ENCODE data around the gene NAPEPLD. TPM values are rescaled to one million over a fixed set of nuclear protein-coding genes. Genes with fewer than 3 reads are reported as not detected.
"Not testable (repeated sequence)": the region's sequence is repeated elsewhere in the genome, so short reads cannot be mapped to it uniquely, and the experiment has no call there.

The NAPEPLD gene
- total RNA-seq, 2 donors from 2014 or later = 9.6 to 14.3 TPM

DNA sequence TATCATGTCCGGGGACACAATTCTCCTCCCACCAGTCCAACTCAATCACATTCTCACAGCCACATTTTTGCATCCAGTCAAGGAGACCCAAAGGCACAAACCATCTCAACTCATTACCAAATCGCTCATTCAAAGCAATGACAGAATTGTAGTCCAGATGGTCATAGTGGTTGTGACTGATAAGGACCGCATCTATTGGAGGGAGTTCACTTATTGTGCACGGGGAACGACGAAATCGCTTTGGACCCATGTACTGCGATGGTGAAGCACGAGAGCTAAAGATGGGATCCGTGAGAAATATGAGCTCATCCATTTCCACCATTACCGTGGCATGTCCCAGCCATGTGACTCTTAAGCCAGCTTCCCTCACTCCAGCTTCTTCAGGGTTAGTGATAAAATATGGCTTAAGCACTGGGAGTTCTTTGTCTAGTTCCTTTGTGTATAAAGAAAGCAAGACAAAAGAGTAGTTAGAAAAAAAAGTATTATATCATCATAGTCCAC lies 29.1 kb downstream of the NAPEPLD start:
- no peak for DNase-seq (ENCODE audit: low spot score)
- intact Hi-C loops (cut with DNase I) = no loop called here

DNA sequence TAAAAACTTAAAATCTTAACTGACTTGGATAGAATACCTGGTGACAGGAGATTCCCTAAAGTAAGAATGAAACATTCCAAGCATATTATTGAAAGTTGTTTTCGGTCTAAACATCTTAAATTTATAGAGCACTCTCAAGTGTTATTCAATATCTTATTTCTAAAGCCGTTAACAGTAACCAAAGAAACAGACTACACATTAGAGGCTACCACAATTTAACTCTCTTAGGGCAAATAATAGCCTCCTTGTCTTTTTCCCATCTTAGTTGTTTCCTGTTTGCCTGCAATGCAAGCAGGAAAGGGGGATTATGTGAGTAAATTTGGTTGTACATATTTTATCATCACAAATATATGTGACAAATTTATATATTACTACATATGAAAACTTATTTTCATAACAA lies 31.4 kb downstream of the NAPEPLD start:
- DNase-seq (ENCODE audit: low spot score) = no peak
- intact Hi-C loops (cut with DNase I) = no loop called here

DNA sequence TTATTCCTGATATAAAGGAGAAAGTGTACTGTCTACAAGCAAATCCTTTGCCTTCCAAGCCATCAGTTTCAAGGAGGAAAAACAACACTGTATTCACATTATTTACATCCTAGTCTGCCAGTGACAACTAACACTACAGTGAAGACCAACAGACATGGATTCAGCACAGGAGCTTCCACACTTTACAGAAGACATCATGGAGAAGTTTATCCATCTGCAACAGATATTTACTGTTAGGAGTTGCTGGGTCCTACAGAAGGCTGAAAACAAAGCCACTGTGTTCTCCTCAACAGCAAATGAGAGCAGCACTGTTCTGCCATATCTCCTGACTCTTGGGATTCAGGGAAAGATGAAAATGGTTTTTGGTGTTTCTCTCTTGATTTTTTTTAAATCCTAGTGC lies 31.9 kb downstream of the NAPEPLD start:
- intact Hi-C loops (cut with DNase I) = no loop called here

DNA sequence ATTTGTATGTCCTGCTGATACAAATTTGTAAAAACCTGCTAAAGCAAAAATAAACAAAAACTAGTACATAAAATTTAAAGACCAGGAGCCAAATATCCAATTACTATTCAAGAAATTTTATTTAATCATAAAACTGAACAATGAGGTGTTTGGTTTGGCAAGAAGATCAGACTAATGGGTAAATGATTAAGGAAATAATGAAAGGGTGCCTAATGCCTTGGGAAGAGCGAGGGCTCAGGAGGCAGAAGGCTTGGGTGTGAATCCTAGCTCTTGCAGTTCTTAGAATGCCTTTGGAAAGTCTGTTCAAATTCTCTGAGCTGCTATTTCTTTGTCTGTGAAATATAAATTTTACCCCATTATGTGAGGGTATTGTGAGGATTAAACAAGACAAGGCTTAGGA lies 32.4 kb downstream of the NAPEPLD start:
- intact Hi-C loops (cut with DNase I) = no loop called here

More for the DNA sequence above, 31.9 kb downstream of the NAPEPLD start:
- no peak for DNase-seq (ENCODE audit: low spot score)

DNA sequence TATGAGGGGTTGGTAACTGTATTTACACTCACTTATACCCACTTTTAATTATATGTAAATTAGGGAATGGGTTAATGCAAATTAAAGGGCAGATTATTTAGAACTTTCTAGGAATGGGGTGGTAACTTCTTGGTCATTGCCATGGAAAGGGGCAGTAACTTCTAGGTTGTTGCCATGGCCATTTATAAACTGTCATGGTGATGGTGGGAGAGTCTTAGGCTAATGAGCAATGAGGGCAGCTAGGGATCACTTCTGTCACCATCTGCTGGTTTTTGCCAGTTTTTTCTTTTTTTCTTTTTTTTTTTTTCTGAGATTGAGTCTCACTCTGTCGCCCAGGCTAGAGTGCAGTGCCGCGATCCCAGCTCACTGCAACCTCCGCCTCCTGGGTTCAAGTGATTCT lies 33.1 kb downstream of the NAPEPLD start:
- DNase-seq (ENCODE audit: low spot score) = no peak
- intact Hi-C loops (cut with DNase I) = no loop called here

More for the DNA sequence above, 32.4 kb downstream of the NAPEPLD start:
- DNase-seq (ENCODE audit: low spot score) = no peak

DNA sequence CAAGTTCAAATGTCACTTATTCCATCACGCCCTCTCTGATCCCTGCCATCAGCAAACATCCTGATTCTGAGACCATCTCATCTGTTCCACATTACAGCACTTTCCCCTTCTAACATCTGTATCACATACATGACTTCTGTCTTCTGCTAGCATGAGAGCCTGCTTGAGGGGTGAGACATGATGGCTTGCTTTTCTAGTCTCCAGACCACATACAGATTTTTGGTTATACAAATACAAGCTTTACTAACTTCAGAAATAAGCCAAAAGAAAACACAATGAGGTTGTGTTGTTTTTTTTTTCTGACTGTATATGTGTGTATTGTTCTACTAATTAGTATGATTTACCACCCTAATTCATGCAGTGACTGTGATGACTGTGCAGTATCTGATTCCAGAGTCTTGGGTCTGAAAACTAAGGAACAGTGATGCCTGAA lies 34.3 kb downstream of the NAPEPLD start:
- intact Hi-C loops (cut with DNase I) = no loop called here
- no peak for DNase-seq (ENCODE audit: low spot score)

DNA sequence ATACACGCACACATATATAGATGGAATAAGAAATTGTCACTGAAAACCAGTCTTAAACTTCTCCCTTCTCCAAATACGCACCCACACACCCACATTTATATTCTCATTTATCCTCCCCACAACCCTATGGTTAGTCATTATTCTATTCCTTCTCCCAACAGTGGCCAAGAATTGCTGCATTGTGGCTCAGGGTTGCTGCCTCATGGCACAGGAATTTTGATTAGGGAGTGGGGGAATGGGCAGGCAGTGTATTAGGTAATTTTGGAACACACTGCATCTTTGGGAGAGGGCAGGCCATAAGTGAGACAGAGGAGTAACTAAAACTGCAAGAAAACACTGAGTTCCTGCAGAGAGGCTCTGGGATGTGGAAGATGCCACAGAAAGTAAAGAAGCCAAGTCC lies 35.7 kb downstream of the NAPEPLD start:
- no peak for DNase-seq (ENCODE audit: low spot score)
- intact Hi-C loops (cut with DNase I) = no loop called here

DNA sequence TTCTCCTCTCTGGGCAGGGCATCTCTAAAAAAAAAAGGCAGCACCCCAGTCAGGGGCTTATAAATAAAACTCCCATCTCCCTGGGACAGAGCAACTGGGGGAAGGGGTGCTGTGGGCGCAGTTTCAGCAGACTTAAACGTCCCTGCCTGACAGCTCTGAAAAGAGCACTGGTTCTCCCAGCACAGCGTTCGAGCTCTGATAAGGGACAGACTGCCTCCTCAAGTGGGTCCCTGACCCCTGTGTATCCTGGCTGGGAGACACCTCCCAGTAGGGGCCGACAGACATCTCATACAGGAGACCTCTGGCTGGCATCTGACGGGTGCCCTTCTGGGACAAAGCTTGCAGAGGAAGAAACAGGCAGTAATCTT lies 42.2 kb downstream of the NAPEPLD start:
- DNase-seq (ENCODE audit: low spot score) = not testable (repeated sequence)

DNA sequence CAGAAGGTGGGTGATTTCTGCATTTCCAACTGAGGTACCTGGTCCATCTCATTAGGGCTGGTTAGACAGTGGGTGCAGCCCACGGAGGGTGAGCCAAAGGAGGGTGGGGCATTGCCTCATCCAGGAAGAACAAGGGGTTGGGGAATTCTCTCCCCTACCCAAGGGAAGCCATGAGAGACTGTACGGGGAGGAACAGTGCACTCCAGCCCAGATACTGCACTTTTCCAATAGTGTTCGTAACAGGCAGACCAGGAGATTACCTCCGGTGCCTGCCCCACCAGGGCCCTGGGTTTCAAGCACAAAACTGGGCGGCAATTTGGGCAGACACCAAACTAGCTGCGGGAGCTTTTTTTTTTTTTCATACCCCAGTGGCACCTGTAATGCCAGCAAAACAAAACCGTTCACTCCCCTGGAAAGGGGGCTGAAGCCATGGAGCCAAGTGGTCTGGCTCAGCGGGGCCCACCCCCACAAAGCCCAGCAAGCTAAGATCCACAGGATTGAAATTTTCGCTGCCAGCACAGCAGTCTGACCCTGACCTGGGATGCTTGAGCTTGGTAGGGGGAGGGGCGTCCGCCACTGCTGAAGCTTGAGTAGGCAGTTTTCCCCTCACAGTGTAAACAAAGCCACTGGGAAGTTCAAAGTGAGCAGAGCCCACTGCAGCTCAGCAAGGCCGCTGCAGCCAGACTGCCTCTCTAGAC lies 42.7 kb downstream of the NAPEPLD start:
- no peak for DNase-seq (ENCODE audit: low spot score)
- intact Hi-C loops (cut with DNase I) = no loop called here

More for the DNA sequence above, 42.2 kb downstream of the NAPEPLD start:
- intact Hi-C loops (cut with DNase I) = not testable (repeated sequence)

DNA sequence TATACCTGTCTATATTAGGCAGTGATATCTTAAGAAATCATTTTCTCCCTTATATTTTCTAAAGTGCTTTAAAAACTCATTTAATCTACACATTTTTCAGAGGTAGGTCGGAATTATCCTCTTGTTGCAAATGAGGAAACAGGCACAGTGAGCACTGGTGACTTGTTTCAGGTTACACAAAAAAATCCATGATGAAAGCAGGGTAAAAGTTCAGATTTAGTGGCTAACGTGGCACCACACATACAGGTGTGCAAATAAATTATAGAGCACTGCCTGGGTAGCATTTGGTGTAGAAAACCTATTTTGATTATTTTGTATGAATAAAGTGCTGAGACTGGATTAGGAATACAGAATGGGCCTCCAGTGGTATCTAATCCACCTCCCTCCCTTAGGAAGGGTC lies 47.4 kb downstream of the NAPEPLD start:
- intact Hi-C loops (cut with DNase I) = no loop called here

DNA sequence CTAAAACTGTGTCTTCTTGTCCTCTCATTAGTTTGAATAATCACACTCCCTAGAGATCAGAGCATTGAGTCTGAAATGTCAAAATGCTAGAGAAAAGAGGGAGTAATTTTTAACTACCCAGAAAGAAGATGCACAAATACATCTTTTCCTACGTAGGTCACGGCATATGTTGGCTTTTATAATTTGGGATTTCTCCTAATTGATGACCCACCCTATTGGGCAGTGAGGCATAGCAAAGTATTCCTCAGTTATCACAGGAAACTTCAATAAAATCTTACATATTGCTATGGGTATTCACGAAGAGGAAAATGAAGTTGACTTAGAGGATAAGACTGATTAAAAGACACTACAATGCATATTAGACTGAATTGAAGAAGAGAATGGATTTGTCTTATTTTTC lies 48.6 kb downstream of the NAPEPLD start:
- DNase-seq (ENCODE audit: low spot score) = no peak
- intact Hi-C loops (cut with DNase I) = no loop called here

More for the DNA sequence above, 47.4 kb downstream of the NAPEPLD start:
- no peak for DNase-seq (ENCODE audit: low spot score)

DNA sequence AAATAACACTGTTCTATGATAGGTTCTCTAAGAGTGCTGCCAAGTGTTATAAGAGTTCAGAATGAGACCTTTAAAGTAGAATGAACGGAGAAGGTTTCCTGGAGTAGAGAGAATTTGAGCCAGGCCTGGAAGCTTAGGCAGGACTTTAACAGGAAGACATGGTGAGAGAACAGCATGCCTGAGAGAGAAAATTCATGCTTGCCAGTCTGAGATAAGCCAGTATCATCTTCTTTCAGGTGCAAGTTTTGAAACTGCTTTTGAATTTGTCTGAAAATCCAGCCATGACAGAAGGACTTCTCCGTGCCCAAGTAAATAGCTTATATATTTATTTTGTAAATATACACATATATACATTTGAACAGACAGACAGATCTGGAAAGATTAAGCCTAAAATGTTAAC lies 51.9 kb downstream of the NAPEPLD start:
- intact Hi-C loops (cut with DNase I) = no loop called here
- DNase-seq (ENCODE audit: low spot score) = no peak

DNA sequence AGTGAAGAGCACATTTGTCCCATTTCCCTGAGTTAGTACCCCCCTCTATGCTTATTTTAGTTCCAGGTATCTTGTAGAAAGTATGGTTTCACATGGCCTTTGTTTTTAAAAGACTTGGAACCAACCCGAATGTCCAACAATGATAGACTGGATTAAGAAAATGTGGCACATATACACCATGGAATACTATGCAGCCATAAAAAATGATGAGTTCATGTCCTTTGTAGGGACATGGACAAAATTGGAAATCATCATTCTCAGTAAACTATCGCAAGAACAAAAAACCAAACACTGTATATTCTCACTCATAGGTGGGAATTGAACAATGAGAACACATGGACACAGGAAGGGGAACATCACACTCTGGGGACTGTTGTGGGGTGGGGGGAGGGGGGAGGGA lies 53.3 kb downstream of the NAPEPLD start:
- DNase-seq (ENCODE audit: low spot score); intact Hi-C loops (cut with DNase I): not testable (repeated sequence)

DNA sequence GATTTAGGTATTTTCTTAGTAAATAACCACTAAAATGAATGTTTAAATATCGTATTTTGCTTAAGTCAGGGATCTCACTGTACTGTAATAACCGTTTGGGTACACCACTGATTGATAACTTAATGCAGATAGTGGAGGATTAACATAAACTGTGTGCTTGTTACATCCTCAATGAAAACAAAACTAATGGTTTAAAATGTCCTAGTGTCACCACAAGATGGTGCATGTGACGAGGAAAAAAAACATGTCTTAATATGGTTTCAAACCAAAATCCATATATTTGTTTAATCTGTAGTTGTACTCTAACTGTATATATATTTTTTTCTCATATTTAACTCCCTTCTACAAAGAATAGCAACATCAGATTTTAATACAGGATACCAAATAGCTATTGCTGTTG lies 54.8 kb downstream of the NAPEPLD start:
- no peak for DNase-seq (ENCODE audit: low spot score)
- intact Hi-C loops (cut with DNase I) = no loop called here

DNA sequence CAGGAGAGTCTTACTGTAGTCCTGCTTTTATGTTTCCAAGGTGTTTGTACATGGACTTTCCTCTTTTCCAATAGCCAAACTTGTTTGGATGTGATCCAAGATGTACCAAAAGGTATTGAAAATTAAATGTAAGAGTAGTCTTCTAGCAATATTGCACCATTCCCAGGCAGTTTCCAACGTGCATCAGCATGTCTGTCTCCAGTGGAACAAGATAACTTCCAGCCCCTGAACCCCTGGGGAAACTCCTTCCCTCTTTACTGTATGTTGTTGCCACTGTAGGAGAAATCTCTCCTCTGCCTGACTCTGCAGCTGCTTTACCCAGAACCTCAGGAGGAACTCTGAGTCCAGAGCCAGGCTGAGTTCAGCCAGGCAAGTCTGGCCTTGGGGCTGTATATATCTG lies 55.5 kb downstream of the NAPEPLD start:
- no peak for DNase-seq (ENCODE audit: low spot score)
- intact Hi-C loops (cut with DNase I) = no loop called here

DNA sequence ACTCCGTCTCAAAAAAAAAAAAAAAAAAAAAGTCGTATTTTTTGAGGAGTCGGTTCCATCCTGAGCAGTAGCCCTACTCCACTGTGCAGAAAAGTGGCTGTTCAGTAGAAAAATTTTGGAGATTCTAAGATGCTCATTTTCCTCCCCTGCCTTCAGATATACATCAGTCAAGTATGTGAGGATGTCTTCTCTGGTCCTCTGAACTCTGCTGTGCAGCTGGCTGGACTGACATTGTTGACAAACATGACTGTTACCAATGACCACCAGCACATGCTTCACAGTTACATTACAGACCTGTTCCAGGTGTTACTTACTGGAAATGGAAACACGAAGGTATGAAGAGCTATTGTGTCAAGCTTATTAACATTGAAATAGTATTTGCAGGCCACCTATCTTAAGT lies 56.6 kb downstream of the NAPEPLD start:
- intact Hi-C loops (cut with DNase I) = not testable (repeated sequence)

DNA sequence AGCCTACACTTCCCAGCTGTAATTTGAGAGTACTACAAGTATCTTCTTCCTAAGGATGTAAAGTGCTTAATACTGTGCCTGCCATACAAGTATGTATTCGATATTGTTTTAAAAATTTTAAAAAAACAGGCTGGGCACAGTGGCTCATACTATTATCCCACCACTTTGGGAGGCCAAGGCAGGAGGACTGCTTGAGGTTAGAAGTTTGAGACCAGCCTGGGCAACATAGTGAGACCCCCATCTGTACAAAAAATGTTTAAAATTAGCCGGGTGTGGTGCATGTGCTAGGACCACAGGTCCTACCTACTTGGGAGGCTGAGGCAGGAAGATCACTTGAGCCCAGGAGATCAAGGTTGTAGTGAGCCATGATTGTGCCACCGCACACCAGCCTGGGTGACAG lies 65.7 kb downstream of the NAPEPLD start:
- intact Hi-C loops (cut with DNase I) = loop anchor here in 1 of 2 donors (10.0 kb wide), 1 partner anchor 1612 kb away; no protein-coding TSS in a partner anchor
- no peak for DNase-seq (ENCODE audit: low spot score)

More for the DNA sequence above, 56.6 kb downstream of the NAPEPLD start:
- not testable (repeated sequence) for DNase-seq (ENCODE audit: low spot score)

DNA sequence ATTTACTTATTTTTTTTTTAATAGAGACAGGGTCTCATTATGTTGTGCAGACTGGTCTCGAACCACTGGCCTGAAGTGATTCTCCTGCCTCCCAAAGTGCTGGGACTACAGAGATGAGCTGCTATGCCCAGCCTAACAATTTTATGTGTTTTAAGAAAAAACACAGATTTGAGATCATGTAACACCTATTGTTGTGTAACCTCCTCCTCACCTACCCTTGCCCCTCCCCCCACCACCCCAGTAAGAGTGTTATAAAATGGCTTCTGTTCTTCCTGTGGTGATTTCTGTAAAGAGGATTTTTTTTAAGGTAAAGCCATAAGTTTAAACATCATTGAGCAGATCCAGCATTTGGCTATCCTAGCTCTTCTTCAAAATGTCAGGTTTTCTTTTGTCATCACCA lies 66.4 kb downstream of the NAPEPLD start:
- no peak for DNase-seq (ENCODE audit: low spot score)
- intact Hi-C loops (cut with DNase I) = loop anchor here in 1 of 2 donors (10.0 kb wide), 1 partner anchor 1612 kb away; no protein-coding TSS in a partner anchor

DNA sequence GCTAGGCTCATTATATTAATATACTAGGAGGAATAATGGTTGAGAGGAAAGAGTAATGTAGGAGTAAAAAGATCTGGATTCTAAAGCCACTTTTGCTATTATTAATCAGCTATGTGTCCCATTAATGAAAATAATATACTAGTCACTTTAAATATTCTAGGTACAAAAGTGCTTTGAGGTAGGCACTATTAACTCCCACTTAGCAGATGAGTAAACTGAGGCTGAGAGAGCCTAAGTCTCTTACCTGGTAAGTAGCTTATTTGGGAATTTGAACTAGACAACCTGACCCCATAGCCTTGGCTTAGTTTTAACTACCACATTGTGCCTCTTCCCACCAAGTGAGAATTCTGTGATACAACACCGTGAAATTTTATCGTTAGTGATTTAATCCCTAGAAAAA lies 68.0 kb downstream of the NAPEPLD start:
- intact Hi-C loops (cut with DNase I) = loop anchor here in 1 of 2 donors (10.0 kb wide), 1 partner anchor 1614 kb away; no protein-coding TSS in a partner anchor

DNA sequence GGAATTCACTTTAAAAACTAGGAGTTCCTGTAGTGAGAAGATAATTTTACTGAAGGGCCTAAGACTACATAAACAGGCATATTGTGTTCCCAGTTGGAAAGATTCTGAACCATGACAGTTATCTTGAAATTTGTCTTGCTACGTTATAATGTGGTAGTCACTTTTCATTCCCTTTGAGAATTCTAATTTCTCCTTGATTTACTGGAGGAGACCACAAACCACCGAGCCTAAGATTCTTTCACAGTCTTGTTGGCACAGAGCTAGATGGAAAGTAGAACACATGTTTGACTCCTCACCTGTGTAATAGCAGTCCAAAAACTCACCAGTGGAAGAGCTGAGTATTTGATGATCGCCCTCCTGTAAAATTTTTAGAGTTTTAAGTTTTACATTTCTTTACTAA lies 69.1 kb downstream of the NAPEPLD start:
- DNase-seq (ENCODE audit: low spot score) = no peak
- intact Hi-C loops (cut with DNase I) = loop anchor here in 1 of 2 donors (10.0 kb wide), 1 partner anchor 1615 kb away; no protein-coding TSS in a partner anchor

More for the DNA sequence above, 68.0 kb downstream of the NAPEPLD start:
- no peak for DNase-seq (ENCODE audit: low spot score)

DNA sequence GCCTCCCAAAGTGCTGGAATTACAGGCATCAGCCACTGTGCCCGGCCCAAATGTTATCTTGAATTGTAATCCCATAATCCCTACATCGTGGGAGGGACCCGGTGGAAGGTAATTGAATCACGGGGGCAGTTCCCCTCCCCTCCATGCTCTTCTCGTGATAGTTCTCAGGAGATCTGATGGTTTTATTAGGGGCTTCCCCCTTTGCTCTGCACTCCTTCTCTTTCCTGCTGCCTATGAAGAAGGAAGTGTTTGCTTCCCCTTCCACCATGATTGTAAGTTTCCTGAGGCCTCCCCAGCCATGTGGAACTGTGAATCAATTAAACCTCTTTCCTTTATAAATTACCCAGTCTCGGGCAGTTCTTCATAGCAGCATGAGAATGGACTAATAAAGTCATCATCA lies 70.7 kb downstream of the NAPEPLD start:
- DNase-seq (ENCODE audit: low spot score); intact Hi-C loops (cut with DNase I): not testable (repeated sequence)
